GM19455 (cell line): ENCODE results near the gene NUDT15.
A peak's percentile ranks its signal among the peaks of the same experiment; 100 is the strongest.
"Not testable (repeated sequence)": the region's sequence is repeated elsewhere in the genome, so short reads cannot be mapped to it uniquely, and the experiment has no call there.

Experiments
- ATAC-seq: cut with Tn5 transposase; IDR thresholded peaks from one replicate; pipeline ENCODE4 v1.9.1; 2021; ENCODE audit not compliant: unreplicated experiment

Gene NUDT15

DNA sequence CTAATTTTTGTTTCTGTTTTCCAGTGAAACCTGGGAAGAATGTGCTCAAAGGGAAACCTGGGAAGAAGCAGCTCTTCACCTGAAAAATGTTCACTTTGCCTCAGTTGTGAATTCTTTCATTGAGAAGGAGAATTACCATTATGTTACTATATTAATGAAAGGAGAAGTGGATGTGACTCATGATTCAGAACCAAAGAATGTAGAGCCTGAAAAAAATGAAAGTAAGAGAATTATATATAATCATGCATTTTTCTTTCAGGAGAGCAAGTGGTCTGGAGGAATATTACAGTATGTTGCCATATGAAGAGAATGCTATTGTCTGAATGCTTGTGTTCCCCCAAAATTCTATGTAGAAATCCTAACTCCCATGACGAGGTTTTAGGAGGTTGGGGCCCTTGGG lies 3.4 kb downstream of the NUDT15 start:
- no peak for ATAC-seq

DNA sequence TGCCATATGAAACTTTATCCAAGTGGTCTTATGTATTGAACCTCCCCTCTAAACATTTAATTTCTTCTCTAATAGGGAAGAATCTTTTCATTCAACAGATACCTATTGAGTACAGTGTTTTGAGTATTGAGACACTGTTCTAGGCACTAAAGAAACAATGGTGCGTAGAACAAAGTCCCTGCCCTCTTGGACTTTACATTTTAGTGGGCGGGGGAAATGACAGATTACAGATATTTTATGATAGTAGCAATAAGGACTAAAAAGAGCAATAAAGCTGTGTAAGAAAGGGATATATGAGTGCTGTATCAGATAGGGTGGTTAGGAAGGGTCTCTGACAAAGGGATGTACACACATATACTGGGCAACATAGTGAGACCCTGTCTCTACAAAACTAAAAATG lies 5.4 kb downstream of the NUDT15 start:
- no peak for ATAC-seq

DNA sequence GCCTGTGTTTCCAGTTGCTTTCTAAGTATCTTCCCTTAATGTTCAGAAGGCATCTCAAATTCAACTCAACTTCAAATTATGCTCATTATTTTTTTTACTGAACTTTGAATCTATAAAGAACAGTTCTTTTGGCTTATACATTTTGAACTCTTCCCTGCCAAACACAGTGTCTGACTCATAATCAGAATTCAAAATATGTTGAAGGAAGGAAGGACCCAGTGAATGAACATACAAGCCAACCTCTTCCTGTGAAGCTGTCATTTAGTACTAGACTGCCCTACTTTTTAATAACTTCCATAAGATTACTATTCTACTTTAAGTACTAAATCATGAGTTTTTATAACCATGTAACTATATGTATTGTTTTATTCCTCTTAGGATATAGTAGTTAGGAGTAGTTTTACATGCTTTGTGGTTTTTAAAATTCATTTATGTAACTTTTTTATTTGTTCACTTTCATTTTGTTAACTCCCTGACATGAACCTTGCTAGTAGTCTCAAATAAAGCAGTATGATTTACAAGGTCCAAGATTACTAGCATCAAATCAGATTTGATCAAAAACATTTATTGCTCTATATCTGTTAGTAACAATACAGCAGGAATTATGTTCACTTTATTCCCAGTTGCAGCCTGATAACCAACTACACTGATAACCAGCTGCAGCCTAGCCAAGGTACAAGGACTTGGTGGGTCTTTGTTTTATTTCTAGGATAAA lies 6.4 kb downstream of the NUDT15 start:
- no peak for ATAC-seq

DNA sequence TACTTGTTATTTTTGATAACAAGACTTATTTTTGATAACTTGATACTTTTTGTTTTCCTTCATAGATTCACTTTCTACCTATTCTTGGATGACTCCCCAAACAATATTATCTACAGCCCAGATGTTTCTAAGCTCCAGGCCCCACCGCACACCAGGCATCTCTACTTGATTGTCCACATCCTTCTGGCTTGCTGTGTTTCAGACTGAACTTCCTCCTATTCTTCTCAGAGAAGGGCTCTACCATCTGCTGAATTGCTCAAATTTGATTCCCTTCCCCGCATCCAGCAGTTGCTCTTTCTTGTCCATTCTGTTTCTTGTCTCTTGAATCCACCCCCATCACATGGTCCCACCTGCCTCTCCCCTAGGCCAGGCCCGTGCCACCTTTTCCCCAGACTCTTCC lies 13.0 kb downstream of the NUDT15 start:
- ATAC-seq = no peak

DNA sequence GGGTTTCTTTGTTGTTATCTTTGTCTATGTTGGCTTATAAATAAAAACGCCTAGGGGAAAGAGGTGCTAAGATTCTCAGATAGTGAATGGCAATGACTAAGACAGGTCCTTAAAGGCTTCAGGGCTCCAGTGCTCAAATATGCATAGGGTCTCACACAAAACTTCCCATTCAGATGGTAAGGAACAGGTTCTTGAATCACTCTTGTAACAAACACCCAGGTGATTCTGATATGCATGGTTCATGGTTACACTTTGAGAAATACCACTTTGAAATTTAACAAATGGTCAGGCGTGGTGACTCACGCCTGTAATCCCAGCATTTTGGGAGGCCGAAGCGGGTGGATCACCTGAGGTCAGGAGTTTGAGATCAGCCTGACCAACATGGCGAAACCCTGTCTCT lies 17.1 kb downstream of the NUDT15 start:
- no peak for ATAC-seq

DNA sequence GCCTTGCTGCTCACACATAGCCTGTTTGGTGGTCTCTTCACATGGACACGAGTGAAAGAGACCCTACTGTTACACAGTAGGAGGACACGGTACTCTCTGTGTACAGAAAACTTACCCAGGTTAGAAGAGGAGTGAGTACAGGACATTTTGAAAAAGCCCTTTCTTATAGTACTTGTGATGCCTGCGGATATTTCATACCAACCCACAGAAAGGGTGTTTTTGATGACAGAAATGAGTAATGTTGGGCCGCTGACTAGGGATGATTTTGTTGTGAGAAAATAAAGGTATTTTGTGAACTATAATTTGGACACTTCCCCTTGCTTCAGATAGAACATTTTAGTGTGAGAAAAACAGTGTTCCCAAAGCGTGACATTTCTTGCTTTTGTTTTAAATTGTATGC lies 18.2 kb downstream of the NUDT15 start:
- ATAC-seq = no peak

DNA sequence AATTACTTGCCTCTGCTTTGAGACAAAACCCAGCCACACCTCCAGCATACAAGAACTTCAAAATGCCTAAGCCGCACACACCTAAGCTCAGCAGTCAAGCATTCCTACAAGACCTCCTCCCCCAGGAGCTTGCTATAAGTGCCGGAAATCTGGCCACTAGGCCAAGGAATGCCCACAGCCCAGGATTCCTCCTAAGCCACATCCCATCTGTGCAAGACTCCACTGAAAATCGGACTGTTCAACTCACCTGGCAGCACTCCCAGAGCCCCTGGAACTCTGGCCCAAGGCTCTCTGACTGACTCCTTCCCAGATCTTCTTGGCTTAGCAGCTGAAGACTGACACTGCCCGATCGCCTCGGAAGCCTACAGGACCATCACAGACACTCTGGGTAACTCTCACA lies 21.0 kb downstream of the NUDT15 start:
- not testable (repeated sequence) for ATAC-seq

DNA sequence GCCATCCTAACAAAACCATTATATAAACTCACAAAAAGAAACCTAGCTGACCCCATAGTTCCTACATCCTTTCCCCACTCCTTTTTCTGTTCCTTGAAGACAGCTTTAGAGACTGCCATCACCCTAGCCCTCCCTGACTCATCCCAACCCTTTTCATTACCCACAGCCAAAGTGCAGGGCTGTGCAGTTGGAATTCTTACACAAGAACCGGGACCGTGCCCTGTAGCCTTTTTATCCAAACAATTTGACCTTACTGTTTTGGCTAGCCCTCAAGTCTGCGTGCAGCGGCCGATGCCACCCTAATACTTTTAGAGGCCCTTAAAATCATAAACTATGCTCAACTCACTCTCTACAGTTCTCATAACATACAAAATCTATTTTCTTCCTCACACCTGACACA lies 22.4 kb downstream of the NUDT15 start:
- not testable (repeated sequence) for ATAC-seq

DNA sequence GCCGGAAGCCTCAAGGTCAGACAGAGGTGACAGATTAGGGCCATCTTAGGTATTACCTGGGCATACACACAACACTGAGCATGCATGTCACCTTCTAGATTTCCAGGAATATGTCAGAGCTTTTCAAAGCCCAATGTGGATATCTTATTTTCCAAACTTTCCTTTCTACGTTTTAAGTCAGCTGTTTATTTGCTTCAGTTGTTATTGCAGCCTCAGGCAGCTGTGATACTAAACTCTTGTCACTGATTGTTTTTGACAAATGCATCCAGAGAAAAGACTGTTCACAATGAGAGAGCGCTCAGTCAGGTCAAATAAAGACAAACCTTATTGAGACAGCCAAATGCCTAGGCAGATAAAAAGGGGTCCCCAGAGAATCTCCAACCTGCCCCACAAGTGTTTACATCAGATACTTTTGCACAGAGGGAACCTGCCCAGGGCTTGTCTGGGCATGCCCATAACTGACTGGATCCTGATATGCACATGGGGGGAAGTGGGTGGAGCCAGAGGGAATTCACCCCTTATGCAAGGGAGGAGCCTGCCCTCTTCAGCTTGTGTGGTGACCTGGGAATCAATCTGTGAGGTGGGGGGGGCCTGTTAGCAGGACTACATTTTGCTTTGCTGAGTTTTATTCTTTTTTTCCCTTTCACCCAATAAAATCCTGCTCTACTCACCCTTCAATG lies 28.9 kb downstream of the NUDT15 start:
- ATAC-seq = peak; percentile 59

DNA sequence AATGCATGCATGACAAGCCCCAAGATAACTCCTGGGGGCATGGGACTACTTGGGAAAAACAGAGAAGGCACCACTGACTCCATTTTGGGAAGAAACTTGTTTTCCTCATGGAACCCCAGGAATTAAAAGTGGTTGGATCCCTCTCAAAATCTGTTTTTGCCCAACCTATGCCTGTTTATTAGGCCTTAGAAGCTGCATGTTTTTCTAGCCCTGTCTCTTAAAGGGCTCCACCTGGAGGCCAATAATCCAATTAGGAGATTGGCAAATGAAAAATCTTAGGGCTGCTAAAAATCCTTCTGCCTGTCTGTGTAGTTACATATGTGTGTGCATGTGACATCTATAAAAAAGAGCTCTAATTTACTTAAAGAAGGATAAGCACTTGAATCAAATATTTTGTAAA lies 30.5 kb downstream of the NUDT15 start:
- ATAC-seq = no peak

DNA sequence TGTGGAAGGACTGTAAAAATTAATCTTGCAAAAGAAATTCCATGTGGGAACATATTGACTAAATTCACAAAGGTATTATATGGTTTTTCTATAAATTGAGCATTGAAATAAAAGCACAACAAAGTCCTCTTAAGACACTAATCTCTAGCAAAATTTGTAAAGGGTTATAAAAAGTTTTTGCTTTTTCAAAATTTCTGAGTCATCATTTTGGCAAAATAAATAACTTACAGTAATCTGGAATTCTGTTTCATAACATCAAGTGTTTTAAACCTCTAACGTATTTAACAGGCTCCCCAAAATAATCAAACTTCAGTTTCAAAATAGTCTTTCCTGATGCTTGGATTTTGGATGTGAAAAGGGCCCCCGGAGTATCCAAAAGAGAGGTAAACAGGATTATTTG lies 31.4 kb downstream of the NUDT15 start:
- ATAC-seq = no peak

DNA sequence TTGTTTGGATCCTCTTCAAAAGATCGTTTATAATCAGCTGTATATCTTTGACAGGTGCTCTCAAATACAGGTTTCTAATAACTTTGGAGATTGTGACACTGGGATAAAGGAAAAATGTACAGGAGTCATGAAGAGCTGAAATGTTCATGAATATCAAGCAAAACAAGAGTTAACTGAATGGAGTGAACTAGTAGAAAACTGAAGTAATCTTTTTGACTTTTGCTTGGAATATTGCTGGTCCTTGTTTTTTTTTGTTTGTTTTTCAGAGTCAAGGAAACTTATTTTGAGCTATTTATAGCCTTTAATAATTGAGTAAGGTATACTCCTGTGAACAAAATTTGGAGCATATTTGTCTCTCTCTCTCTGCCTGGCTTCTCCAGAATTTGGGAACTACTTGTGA lies 32.0 kb downstream of the NUDT15 start:
- no peak for ATAC-seq

DNA sequence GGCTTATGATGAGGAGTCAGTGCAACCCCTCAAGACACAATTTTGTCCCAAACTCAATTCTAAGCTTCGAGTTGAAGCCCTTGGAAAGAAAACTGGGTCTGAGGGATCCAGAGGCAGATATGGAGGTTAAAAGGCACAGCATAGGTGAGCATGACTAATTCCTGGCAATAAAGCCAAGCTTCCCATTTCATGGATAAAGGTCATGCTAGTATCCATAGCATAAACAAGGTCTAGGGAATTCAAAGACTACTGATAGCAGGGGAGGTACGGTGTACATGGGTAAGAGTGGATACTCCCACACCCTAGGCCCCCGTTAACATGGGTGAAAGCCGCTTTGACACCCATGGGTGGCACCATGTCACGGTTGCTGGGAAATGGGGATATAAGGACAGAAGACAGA lies 33.4 kb downstream of the NUDT15 start:
- ATAC-seq = no peak

DNA sequence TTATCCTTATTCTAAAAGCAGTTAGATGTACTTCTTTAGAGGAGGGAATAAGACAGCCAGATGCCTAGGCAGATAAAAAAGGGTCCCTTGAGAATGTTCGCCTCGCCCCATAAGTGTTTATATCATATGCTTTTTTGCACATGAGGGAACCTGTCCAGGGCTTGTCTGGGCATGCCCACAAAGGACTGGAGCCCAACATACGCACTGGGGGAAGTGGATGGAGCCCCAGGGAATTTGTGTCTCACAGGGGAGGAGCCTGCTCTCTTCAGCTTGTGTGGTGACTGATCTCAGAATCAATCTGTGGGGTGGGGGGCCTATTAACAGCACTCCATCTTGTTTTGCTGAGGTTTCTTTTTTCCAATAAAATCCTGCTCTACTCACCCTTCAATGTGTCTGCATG lies 34.8 kb downstream of the NUDT15 start:
- ATAC-seq = no peak

DNA sequence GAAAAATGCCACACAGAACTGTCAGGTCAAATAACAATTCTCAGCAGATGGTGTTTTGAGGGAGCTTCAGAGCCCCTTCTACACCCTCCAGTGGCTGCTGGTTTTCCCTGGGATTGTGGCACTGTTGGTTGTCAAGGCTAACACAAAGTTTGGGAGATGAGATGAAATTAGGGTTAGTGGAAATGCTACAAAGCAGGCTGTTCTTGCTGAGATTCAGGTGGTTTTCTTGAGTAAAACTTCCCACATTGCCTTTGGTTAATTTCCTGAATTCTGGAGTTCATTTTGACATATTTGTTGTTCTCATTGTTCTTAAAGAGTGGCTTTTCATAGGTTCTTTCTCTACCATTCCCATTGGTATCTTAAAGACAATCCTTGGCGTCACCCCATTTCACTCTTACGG lies 35.3 kb downstream of the NUDT15 start:
- ATAC-seq = no peak

DNA sequence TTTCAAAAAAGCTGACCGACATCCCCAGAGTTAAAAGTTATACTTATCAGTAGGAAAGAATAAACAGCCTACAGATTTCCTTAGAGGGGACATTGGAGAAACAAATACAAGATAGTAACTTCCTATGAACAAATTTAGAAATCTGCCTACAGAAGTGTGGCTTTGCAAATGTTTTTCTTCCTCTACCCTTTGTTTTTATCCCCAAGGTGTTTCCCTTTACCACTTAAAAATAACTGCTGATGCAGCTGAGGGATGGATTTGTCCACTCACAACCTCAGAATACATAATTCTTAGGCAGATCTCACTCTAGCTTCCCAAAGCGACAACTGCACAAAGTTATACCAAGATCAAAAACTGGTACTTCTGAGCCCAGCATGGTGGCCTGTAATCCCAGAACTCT lies 36.5 kb downstream of the NUDT15 start:
- no peak for ATAC-seq

DNA sequence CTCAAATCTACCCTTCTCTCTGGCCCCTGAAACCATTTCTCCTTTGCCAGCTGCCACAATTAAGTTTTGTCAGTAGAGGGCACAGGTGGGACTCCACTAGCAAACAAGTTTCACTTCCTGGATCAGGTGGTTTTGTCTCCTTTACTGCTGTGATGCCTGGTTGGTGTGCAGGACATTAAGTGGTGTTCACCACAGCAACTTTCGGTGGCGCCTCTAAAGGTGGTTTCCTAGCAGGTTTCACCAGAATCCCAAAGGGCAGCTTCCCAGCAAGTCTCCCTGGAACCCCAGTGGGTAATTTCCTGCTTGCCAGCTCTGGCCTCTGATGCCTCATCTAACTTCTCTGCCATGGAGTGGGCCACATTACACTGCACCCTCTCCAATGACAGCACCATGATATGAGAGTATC lies 40.7 kb downstream of the NUDT15 start:
- ATAC-seq = peak; percentile 93

DNA sequence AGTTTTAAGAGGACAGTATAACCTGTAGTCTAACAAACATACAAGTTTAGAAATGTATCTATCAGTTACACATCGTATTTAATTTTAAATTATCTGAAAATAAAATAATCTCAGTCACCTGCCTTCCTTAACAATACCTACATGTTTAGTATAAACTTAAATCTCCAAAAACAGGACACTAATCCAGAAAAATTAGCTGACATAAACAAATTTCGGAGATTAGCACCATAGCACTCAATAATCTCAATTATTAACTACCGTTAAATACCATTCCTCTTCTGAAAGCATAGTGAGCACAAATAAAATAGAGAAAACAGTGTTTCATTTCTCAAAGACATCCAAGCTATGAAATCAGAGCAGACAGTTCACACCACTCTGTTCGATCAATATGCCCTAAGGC lies 44.2 kb downstream of the NUDT15 start:
- ATAC-seq = no peak

DNA sequence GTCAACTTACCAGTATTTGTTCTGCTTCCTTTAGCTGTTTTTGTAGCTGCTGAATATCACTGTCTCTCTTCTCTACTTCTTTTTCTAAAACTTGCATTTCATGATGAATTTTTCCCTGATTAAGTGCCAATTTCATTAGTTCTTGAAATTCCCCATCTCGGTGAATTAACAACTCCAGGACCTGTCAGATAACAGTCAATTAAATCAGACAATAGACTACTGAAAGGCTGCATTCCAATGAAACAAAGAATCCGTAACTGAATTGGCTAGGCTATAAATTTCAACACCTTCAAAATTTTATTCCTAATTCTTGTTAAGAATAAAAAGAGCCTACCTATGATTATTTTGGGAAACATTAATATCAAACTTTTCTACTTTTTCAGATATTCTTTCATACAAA lies 48.7 kb downstream of the NUDT15 start:
- no peak for ATAC-seq

DNA sequence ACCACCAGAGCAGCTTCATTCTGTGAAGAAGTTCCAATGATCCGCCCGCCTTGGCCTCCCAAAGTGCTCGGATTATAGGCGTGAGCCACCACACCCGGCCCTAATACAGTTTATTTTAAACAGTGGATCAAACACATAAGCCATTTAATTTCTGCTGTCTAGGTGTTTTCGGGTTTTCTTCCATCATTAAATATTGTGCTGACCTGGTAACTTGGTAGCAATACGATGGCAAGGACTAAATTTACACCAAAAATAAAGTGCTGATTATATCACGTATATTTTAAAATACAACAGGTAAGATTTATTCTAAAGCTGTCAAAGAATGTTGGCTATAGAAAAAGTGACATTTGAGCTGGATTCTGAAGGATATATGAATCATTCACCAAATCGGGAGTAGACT lies 56.1 kb downstream of the NUDT15 start:
- ATAC-seq = no peak

DNA sequence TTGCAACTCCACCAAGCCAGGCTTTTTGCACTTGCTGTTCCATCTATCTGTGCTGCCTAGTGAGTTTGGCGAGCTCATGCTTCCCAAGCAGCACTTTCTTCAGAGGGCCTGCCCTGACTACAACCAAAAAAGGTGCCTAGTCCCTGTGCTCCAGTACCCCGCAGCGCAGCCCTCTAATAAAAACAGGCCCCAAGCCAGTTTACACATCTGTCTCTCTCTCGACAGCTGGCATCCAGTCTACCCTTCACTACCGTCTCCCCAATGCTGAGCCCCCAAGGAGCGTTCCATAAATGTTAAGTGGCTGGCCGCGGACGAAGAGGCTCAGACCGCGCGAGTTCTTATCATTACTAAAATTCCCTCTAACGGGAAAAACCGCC lies 56.9 kb downstream of the NUDT15 start:
- ATAC-seq = peak; percentile 12

DNA sequence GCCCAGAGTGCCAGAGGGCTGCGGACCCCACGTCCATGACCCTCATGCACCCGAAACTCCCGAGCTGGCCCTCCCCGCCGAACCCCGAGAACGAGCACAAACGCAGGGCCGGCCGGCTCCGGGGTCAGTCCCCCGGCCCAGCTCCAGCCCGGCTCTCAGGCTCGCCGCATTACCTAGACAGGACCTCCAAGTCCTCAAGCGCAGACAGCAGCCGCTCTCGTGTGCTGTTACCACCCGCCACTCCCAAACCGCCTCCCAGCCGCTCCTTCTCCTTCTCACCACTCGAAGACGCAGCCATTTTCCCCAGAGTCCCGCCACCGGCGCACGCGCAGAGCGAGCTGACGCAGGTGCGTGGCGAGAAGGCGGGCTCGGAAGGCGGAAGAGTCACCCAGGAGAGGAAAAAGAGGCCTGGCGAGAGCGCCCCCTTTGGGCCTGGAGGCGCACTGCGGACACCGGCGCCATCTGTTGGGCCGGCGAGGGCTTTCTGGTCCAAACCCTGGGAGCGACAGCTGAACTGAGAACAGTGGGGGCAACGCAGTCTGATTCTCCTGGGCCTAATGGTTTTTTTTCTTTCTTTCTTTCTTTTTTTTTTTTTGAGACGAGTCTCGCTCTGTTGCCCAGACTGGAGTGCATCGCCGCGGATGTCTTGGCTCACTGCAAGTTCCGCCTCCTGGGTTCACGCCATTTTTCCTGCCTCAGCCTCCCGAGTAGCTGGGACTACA lies 57.4 kb downstream of the NUDT15 start, which contains the start of gene MED4:
Gene MED4 (minus strand): TSS at position 324 of the 722 bp plus-strand sequence. CDS start 26 bp downstream, at position 298.
- ATAC-seq = peak; percentile 92
